Activated T-helper 9 cell treated with anti-CD3 and anti-CD28 coated beads, Interleukin-2, amount 50 U/mL, for 16 hours (primary cell): ENCODE data around the gene MED15.
A peak's percentile ranks its signal among the peaks of the same experiment; 100 is the strongest.
"Not testable (repeated sequence)": the region's sequence is repeated elsewhere in the genome, so short reads cannot be mapped to it uniquely, and the experiment has no call there.

Experiments used
- DNase-seq: peaks from one replicate; pipeline ENCODE4 v3.0.0-alpha.2; 2020; ENCODE audit warnings: low read depth

The MED15 gene

GRCh38 chr22:20532256-20532993, 25.0 kb downstream of the MED15 start:
- no peak for DNase-seq

GRCh38 chr22:20533095-20533878, 25.9 kb downstream of the MED15 start:
- no peak for DNase-seq

GRCh38 chr22:20533879-20534265, 26.5 kb downstream of the MED15 start:
- no peak for DNase-seq

- no peak for DNase-seq
These were observed 29.3 kb downstream of the MED15 start for GRCh38 chr22:20536590-20537324.

- DNase-seq, result no peak
These were observed 29.9 kb downstream of the MED15 start for GRCh38 chr22:20537325-20537756.

GRCh38 chr22:20537983-20538382, 30.6 kb downstream of the MED15 start:
- no peak for DNase-seq

- not testable (repeated sequence) for DNase-seq
These were observed 31.5 kb downstream of the MED15 start for GRCh38 chr22:20538875-20539274.

- no peak for DNase-seq
These were observed 34.6 kb downstream of the MED15 start for GRCh38 chr22:20542055-20542454.

GRCh38 chr22:20542736-20543135, 35.3 kb downstream of the MED15 start:
- DNase-seq, result no peak

- DNase-seq, result not testable (repeated sequence)
These were observed 37.9 kb downstream of the MED15 start for GRCh38 chr22:20545318-20545634.

GRCh38 chr22:20545681-20546521, 38.5 kb downstream of the MED15 start:
- DNase-seq, result no peak

- DNase-seq, result no peak
These were observed 39.1 kb downstream of the MED15 start for GRCh38 chr22:20546541-20546950.

- DNase-seq, result no peak
These were observed 39.6 kb downstream of the MED15 start for GRCh38 chr22:20547029-20547428.

- no peak for DNase-seq
These were observed 41.4 kb downstream of the MED15 start for GRCh38 chr22:20548806-20549205.

- no peak for DNase-seq
These were observed 41.9 kb downstream of the MED15 start for GRCh38 chr22:20549232-20549841.

GRCh38 chr22:20550057-20550817, 42.8 kb downstream of the MED15 start:
- DNase-seq, result no peak

- peak; percentile 44 for DNase-seq
These were observed 43.7 kb downstream of the MED15 start for GRCh38 chr22:20550851-20551744.

- DNase-seq, result peak; percentile 25
These were observed 44.5 kb downstream of the MED15 start for GRCh38 chr22:20551805-20552442.
